Neural progenitor cell (in vitro differentiated cells): ENCODE results near the gene EMP1.

ENCODE experiments used
- CTCF ChIP-seq: fragments of 200-600 bp; sonication (generic); IDR thresholded peaks from 2 replicates; pipeline ENCODE4 v1.5.1; 2017; ENCODE audit warnings: antibody characterized with exemption, mild to moderate bottlenecking
- EZH2 ChIP-seq: fragments of 200-600 bp; sonication (generic); IDR thresholded peaks from 2 replicates; pipeline ENCODE4 v1.6.1; 2017; ENCODE audit warnings: antibody characterized with exemption, mild to moderate bottlenecking, moderate library complexity

- TF ChIP-seq CTCF (no peak), EZH2 (no peak)
Measured at GRCh38 chr12:13196130-13196921, at the start of gene EMP1.
